Measurements from ENCODE around the gene SLC7A5.
A peak's percentile ranks its signal among the peaks of the same experiment; 100 is the strongest.

Gene SLC7A5

DNA sequence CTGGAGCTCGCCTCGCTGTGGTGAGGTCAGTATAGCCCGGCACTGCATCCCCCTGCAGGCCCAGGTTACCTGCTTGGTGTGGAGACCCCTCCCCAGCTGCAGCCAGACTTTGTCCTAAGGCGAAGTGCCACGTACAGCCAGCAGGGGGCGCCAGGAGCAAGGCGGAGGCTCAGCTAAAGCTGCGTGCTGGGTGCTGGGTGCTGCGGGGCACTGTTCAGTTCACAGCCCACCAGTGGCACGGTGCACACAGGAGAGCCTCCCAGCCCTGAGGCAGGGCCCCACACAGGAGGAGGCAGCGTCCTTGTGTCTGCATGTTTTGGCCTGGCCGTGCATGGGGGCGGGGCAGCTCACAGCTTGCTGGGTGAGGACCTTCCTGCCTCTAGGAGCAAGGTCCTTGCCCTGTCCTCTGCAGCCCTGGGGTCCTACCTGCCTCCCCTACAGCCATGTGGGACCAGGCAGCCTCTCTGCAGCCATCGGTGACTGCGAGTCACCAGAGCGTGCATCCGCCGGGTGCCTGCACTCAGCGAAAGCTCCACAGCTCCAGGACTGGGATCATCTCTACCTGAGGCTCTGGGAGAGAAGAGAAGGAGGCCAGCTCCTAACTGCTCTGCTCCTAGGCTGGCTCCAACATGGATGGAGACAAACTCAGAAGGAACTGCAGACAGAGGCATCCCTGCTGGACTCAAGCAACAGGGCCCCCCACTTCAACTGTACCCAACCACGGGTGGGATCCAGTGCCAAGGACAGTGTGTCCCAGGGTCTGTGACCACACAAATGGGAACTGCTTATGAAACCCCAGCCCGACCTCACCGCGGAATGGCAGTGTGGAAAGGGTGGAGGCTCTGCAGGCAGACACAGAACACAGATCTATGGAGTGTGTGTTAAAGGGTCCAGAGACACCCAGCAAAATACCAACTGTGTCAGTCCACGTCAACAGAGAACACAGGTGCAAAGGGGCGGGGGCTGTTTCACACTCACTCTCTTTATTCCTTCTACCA is 19.0 kb downstream of the SLC7A5 start:
- H3K4me3 ChIP-seq (replicated peaks; ENCODE audit: insufficient read depth, low read length): no peak overlapping the region
- no peaks in the 10 kb centered on the region for H3K27me3 ChIP-seq (ENCODE audit: insufficient read depth, poor library complexity, severe bottlenecking)
- no peak overlapping the region for H3K27ac ChIP-seq (replicated peaks)
- DNase-seq (ENCODE audit: low read depth in 1 of 2, low spot score in 1 of 2): peak in 1 of 2 experiments; percentile 45
- TF ChIP-seq, protein P1, sequence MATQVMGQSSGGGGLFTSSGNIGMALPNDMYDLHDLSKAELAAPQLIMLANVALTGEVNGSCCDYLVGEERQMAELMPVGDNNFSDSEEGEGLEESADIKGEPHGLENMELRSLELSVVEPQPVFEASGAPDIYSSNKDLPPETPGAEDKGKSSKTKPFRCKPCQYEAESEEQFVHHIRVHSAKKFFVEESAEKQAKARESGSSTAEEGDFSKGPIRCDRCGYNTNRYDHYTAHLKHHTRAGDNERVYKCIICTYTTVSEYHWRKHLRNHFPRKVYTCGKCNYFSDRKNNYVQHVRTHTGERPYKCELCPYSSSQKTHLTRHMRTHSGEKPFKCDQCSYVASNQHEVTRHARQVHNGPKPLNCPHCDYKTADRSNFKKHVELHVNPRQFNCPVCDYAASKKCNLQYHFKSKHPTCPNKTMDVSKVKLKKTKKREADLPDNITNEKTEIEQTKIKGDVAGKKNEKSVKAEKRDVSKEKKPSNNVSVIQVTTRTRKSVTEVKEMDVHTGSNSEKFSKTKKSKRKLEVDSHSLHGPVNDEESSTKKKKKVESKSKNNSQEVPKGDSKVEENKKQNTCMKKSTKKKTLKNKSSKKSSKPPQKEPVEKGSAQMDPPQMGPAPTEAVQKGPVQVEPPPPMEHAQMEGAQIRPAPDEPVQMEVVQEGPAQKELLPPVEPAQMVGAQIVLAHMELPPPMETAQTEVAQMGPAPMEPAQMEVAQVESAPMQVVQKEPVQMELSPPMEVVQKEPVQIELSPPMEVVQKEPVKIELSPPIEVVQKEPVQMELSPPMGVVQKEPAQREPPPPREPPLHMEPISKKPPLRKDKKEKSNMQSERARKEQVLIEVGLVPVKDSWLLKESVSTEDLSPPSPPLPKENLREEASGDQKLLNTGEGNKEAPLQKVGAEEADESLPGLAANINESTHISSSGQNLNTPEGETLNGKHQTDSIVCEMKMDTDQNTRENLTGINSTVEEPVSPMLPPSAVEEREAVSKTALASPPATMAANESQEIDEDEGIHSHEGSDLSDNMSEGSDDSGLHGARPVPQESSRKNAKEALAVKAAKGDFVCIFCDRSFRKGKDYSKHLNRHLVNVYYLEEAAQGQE (IDR thresholded peaks at IDR 0.05; ENCODE audit: insufficient replicate concordance, low read depth): no peak
- no peak for TF ChIP-seq GABPA (IDR thresholded peaks at IDR 0.05; ENCODE audit: low read depth)
- TF ChIP-seq SPI1 (IDR thresholded peaks at IDR 0.05; ENCODE audit: borderline replicate concordance, low read depth): no peak
- TF ChIP-seq POLR2AphosphoS5 (IDR thresholded peaks at IDR 0.05; ENCODE audit: low read depth): 0 out of 2 replicates have a peak, but pooled peaks have one; percentile 23
- TF ChIP-seq, protein P2, sequence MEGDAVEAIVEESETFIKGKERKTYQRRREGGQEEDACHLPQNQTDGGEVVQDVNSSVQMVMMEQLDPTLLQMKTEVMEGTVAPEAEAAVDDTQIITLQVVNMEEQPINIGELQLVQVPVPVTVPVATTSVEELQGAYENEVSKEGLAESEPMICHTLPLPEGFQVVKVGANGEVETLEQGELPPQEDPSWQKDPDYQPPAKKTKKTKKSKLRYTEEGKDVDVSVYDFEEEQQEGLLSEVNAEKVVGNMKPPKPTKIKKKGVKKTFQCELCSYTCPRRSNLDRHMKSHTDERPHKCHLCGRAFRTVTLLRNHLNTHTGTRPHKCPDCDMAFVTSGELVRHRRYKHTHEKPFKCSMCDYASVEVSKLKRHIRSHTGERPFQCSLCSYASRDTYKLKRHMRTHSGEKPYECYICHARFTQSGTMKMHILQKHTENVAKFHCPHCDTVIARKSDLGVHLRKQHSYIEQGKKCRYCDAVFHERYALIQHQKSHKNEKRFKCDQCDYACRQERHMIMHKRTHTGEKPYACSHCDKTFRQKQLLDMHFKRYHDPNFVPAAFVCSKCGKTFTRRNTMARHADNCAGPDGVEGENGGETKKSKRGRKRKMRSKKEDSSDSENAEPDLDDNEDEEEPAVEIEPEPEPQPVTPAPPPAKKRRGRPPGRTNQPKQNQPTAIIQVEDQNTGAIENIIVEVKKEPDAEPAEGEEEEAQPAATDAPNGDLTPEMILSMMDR (IDR thresholded peaks at IDR 0.05; ENCODE audit: insufficient read depth, low read length): peak; percentile 35

- no peak overlapping the region for H3K4me3 ChIP-seq (replicated peaks; ENCODE audit: insufficient read depth, low read length)
- no peak for TF ChIP-seq GABPA (IDR thresholded peaks at IDR 0.05; ENCODE audit: low read depth)
- TF ChIP-seq, protein P2 (IDR thresholded peaks at IDR 0.05; ENCODE audit: insufficient read depth, low read length): no peak
- no peak for TF ChIP-seq SPI1 (IDR thresholded peaks at IDR 0.05; ENCODE audit: borderline replicate concordance, low read depth)
- no peak for TF ChIP-seq POLR2AphosphoS5 (IDR thresholded peaks at IDR 0.05; ENCODE audit: low read depth)
- TF ChIP-seq, protein P1 (IDR thresholded peaks at IDR 0.05; ENCODE audit: insufficient replicate concordance, low read depth): no peak
- no peak for DNase-seq (ENCODE audit: low read depth in 1 of 2, low spot score in 1 of 2)
Observed at GRCh38 chr16:87849419-87850008, 19.8 kb downstream of the SLC7A5 start.

DNA sequence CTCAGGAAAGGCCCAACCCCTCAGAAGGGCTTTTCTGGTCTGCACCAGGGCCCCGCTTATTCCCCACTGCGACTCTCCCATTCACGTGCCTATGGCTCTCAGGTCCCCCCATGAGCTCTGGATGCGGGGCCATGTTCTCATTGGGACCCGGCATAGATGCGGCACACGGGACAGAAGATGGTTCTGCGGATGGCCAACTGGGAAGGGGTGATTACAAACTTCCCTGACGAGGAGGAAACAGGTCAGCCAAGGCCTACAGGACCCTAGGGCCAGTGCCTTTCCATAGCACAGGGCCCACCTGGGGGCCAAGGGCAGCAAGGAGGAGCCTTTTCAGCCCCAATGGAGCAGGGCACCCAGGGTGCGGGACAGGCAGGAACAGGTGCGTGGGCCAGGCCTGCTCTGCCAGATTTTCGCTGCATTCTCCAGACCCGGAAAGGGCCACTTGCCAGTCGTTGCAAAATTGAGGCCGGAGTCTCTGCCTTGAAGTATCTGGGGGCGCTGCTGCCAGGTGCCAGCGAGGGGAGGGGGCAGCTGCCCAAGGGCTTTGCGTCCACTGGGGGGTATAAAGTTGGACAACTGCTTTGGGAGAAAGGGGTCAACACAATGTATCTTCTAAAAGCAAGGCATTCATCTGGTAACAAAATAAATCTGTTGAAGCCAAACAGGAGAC is 20.5 kb downstream of the SLC7A5 start:
- Histone ChIP-seq H3K27me3 (ENCODE audit: insufficient read depth, poor library complexity, severe bottlenecking) (no peaks in the 10 kb centered on the region), H3K27ac (replicated peaks) (no peak overlapping the region), H3K4me3 (replicated peaks; ENCODE audit: insufficient read depth, low read length) (no peak overlapping the region)
- DNase-seq (ENCODE audit: low read depth in 1 of 2, low spot score in 1 of 2): no peak
- TF ChIP-seq POLR2AphosphoS5 (IDR thresholded peaks at IDR 0.05; ENCODE audit: low read depth) (no peak), GABPA (IDR thresholded peaks at IDR 0.05; ENCODE audit: low read depth) (no peak), SPI1 (IDR thresholded peaks at IDR 0.05; ENCODE audit: borderline replicate concordance, low read depth) (no peak)
- TF ChIP-seq, protein P1 (IDR thresholded peaks at IDR 0.05; ENCODE audit: insufficient replicate concordance, low read depth): no peak
- TF ChIP-seq, protein P2 (IDR thresholded peaks at IDR 0.05; ENCODE audit: insufficient read depth, low read length): no peak

More at GRCh38 chr16:87849419-87850008, 19.8 kb downstream of the SLC7A5 start:
- Histone ChIP-seq H3K27ac (replicated peaks) (no peak overlapping the region), H3K27me3 (ENCODE audit: insufficient read depth, poor library complexity, severe bottlenecking) (no peaks in the 10 kb centered on the region)

Data from HL-60 (cell line).